IMR-90 (cell line): ENCODE results near the gene PLCB4. TPM values are rescaled to one million over a fixed set of nuclear protein-coding genes. Genes with fewer than 3 reads are reported as not detected.

Source experiments
- ATAC-seq: fragments of 200-7000 bp; cut with Tn5 transposase; 2 replicates; pipeline ENCODE4 v1.9.1; 2020; ENCODE audit warnings: low read depth, mild to moderate bottlenecking, moderate library complexity
- BruUV-seq: library from RNA; stranded (reverse); fragments of 400-500 nt; replicated peaks from 2 replicates; lab custom pipeline; 2021; lab: Mats Ljungman, UMichigan
- CTCF ChIA-PET: fragments of 300-600 bp; formaldehyde crosslinking; extraction: SDS; loops from one replicate; lab custom pipeline; 2021; ENCODE audit warnings: antibody characterized with exemption; lab: Yijun Ruan, JAX
- POLR2A ChIA-PET: fragments of 300-600 bp; sonication (Branson Sonifier 250); formaldehyde crosslinking; loops from one replicate; lab custom pipeline; 2022; ENCODE audit warnings: antibody characterized with exemption; ENCODE audit not compliant: unreplicated experiment; lab: Charles Lee
- DNase-seq: peaks from one replicate; pipeline ENCODE4 v3.0.0; 2013
- H2AFZ ChIP-seq: replicated peaks from 2 replicates; pipeline ENCODE3; 2013; ENCODE audit warnings: low read length, mild to moderate bottlenecking; ENCODE audit not compliant: poor library complexity
- H2AK5ac ChIP-seq: 2 replicates; pipeline ENCODE4 v1.6.1; 2013; ENCODE audit warnings: low read depth, low read length, inconsistent platforms
- H2AK9ac ChIP-seq: replicated peaks from 2 replicates; pipeline ENCODE3; 2013; ENCODE audit warnings: mild to moderate bottlenecking, low read depth, low read length, moderate library complexity; ENCODE audit not compliant: poor library complexity
- H2BK120ac ChIP-seq: 2 replicates; pipeline ENCODE4 v1.6.1; 2013; ENCODE audit warnings: low read depth, low read length, inconsistent platforms
- H2BK15ac ChIP-seq: 3 replicates; pipeline ENCODE4 v1.6.1; 2013; ENCODE audit warnings: low read depth, low read length, inconsistent platforms
- H2BK20ac ChIP-seq: 2 replicates; pipeline ENCODE4 v1.6.1; 2013; ENCODE audit warnings: low read depth, mild to moderate bottlenecking, inconsistent platforms, low read length, moderate library complexity
- H2BK5ac ChIP-seq: 2 replicates; pipeline ENCODE4 v1.6.1; 2013; ENCODE audit warnings: mild to moderate bottlenecking, low read depth, low read length, inconsistent platforms; ENCODE audit not compliant: poor library complexity, severe bottlenecking
- H3K14ac ChIP-seq: replicated peaks from 2 replicates; pipeline ENCODE4 v1.6.1; 2013; ENCODE audit warnings: low read depth, low read length, inconsistent platforms
- H3K18ac ChIP-seq: 2 replicates; pipeline ENCODE4 v1.6.1; 2013; ENCODE audit warnings: low read depth, low read length, control low read depth
- H3K23ac ChIP-seq: 2 replicates; pipeline ENCODE4 v1.6.1; 2013; ENCODE audit warnings: low read depth, low read length, inconsistent platforms
- H3K27ac ChIP-seq: 2 replicates; pipeline ENCODE4 v1.5.1; 2013; ENCODE audit warnings: mild to moderate bottlenecking, control low read depth, low read length; ENCODE audit not compliant: insufficient read depth
- H3K27me3 ChIP-seq: 2 replicates; pipeline ENCODE4 v1.6.1; 2013; ENCODE audit warnings: low read length; ENCODE audit not compliant: control insufficient read depth, insufficient read depth
- H3K36me3 ChIP-seq: 2 replicates; pipeline ENCODE4 v1.6.1; 2013; ENCODE audit warnings: low read length, mixed read lengths; ENCODE audit not compliant: control insufficient read depth, insufficient read depth
- H3K4ac ChIP-seq: 2 replicates; pipeline ENCODE4 v1.6.1; 2013; ENCODE audit warnings: low read depth, low read length, inconsistent platforms
- H3K4me1 ChIP-seq: 2 replicates; pipeline ENCODE4 v1.6.1; 2013; ENCODE audit warnings: low read length, mixed read lengths; ENCODE audit not compliant: control insufficient read depth, insufficient read depth
- H3K4me2 ChIP-seq: 2 replicates; pipeline ENCODE4 v1.6.1; 2013; ENCODE audit warnings: low read depth, mild to moderate bottlenecking, control low read depth, low read length, moderate library complexity
- H3K4me3 ChIP-seq: 2 replicates; pipeline ENCODE4 v1.5.1; 2013; ENCODE audit warnings: low read depth, mild to moderate bottlenecking, control low read depth, low read length, moderate library complexity; ENCODE audit not compliant: insufficient read depth
- H3K56ac ChIP-seq: 2 replicates; pipeline ENCODE4 v1.6.1; 2013; ENCODE audit warnings: low read length, inconsistent platforms; ENCODE audit not compliant: insufficient read depth; ENCODE audit errors: extremely low read depth
- H3K79me1 ChIP-seq, 2 experiments: 2 replicates each; pipeline ENCODE4 v1.6.1; 2013; ENCODE audit warnings: low read length in 2 of 2, inconsistent platforms in 1 of 2, low read depth in 1 of 2
- H3K9ac ChIP-seq: 2 replicates; pipeline ENCODE4 v1.6.1; 2013; ENCODE audit warnings: low read depth, low read length, control low read depth
- H3K9me1 ChIP-seq: 2 replicates; pipeline ENCODE4 v1.6.1; 2013; ENCODE audit warnings: low read length, inconsistent platforms; ENCODE audit not compliant: insufficient read depth
- H3K9me3 ChIP-seq: 2 replicates; pipeline ENCODE4 v1.6.1; 2013; ENCODE audit warnings: low read length; ENCODE audit not compliant: control insufficient read depth, insufficient read depth
- H4K20me1 ChIP-seq: 2 replicates; pipeline ENCODE4 v1.6.1; 2013; ENCODE audit warnings: low read length, inconsistent platforms; ENCODE audit not compliant: insufficient read depth
- H4K5ac ChIP-seq: 2 replicates; pipeline ENCODE4 v1.6.1; 2013; ENCODE audit warnings: mild to moderate bottlenecking, low read depth, low read length, control low read depth
- H4K8ac ChIP-seq, 2 experiments: 2 replicates each; pipeline ENCODE4 v1.6.1; 2013; ENCODE audit warnings: low read depth in 2 of 2, low read length in 2 of 2, control low read depth in 1 of 2, inconsistent platforms in 1 of 2
- H4K91ac ChIP-seq: 2 replicates; pipeline ENCODE4 v1.6.1; 2013; ENCODE audit warnings: low read depth, low read length, inconsistent platforms; ENCODE audit not compliant: insufficient read depth
- CHD1 ChIP-seq: IDR thresholded peaks from 2 replicates; pipeline ENCODE4 v1.6.1; 2012; ENCODE audit warnings: low read depth, low read length, improper control_type of control experiment
- MAFK ChIP-seq: IDR thresholded peaks from 2 replicates; pipeline ENCODE4 v1.6.1; 2012; ENCODE audit warnings: low read depth, low read length, improper control_type of control experiment
- MXI1 ChIP-seq: IDR thresholded peaks from 2 replicates; pipeline ENCODE4 v1.6.1; 2012; ENCODE audit warnings: low read depth, mild to moderate bottlenecking, low read length, moderate library complexity, borderline replicate concordance
- POLR2A ChIP-seq: IDR thresholded peaks from 2 replicates; pipeline ENCODE4 v1.6.1; 2012; ENCODE audit warnings: mild to moderate bottlenecking, low read depth, low read length
- RAD21 ChIP-seq: IDR thresholded peaks from 2 replicates; pipeline ENCODE4 v1.6.1; 2012; ENCODE audit warnings: low read length, improper control_type of control experiment
- RCOR1 ChIP-seq: IDR thresholded peaks from 2 replicates; pipeline ENCODE4 v1.6.1; 2012; ENCODE audit warnings: mild to moderate bottlenecking, low read length, improper control_type of control experiment; ENCODE audit not compliant: insufficient replicate concordance
- RFX5 ChIP-seq: IDR thresholded peaks from 2 replicates; pipeline ENCODE4 v1.8.0; 2012; ENCODE audit warnings: low read depth, mild to moderate bottlenecking, low read length, moderate library complexity
- SMC3 ChIP-seq: fragments of 150-350 bp; IDR thresholded peaks from 2 replicates; pipeline ENCODE4 v1.6.1; 2016; ENCODE audit warnings: low read depth, mild to moderate bottlenecking, antibody characterized with exemption, low read length, moderate library complexity
- WGBS, 2 experiments: methylation state at CpG; one replicate each; pipeline versions ENCODE4 v1.1.5 to v1.1.7; 2013; ENCODE audit warnings: missing lambda C conversion rate in 2 of 2; ENCODE audit not compliant: insufficient read length in 1 of 2; ENCODE audit errors: extremely low coverage in 2 of 2; 5-methylcytosine and 5-hydroxymethylcytosine counted together
- dilution Hi-C: fragments of 300-500 bp; cut with HindIII; formaldehyde crosslinking; loops from one replicate; pipeline ENCODE4 v1.14.3; 2018; ENCODE audit warnings: low sequenced_read_pairs; ENCODE audit not compliant: unreplicated experiment
- in situ Hi-C: fragments of 300-500 bp; cut with MboI; formaldehyde crosslinking; loops from 3 replicates; pipeline ENCODE4 v1.14.3; 2019; ENCODE audit warnings: low sequenced_read_pairs, inconsistent platforms, mixed read lengths
- intact Hi-C: fragments of 100-400 bp; cut with micrococcal nuclease; formaldehyde crosslinking; loops from 2 replicates; pipeline ENCODE4 v1.10.0; 2022
- polyA plus RNA-seq, 3 experiments: library from polyadenylated mRNA; depleted of rRNA; stranded (reverse); fragments of >200 nt; gene quantifications; 2 replicates each; pipeline ENCODE4 v1.2.3, GENCODE V29; 2012; ENCODE audit warnings: low replicate concordance in 1 of 3
- total RNA-seq: library from RNA; depleted of rRNA; stranded (reverse); fragments of >200 nt; gene quantifications from 2 replicates; pipeline ENCODE4 v1.2.3, GENCODE V29; 2012

Gene PLCB4
- total and polyA plus RNA-seq, 2 of the 4 experiments (the other 2 are of a cell fraction): 12.5 to 24.0 TPM

DNA sequence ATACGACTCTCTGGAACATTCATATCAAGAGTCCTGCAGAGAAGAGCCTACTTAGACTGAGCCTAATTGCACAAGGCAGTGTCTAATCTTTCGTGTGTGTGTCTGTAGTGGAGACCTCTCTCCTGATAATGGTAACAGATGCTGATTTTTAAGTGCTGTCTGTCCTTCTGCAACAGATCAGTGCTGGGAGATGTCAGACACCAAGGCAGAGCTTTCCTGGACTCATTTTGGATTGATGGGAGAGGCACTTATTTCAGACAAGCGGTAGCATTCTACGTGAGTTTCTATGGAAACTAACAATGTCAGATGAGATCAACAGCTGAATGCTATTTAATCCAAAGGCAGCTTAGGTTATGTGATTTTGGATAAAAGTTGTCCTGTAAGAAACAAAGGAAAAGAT, 167.6 kb downstream of the PLCB4 start:
- DNase-seq (no peak), ATAC-seq (no peak)
- no peak overlapping the region for H3K4ac ChIP-seq
- peaks cover 11% of the 10 kb centered on the region for H3K9me1 ChIP-seq
- in situ Hi-C loops: no loop called here
- H3K27ac ChIP-seq: no peak overlapping the region
- H3K4me2 ChIP-seq: no peak overlapping the region
- H2AFZ ChIP-seq: no peak overlapping the region
- H3K56ac ChIP-seq: no peak overlapping the region
- H2AK9ac ChIP-seq: no peak overlapping the region
- peaks cover 19% of the 10 kb centered on the region; the same call in 1 of the 2 replicates for H4K20me1 ChIP-seq
- ChIA-PET POLR2A (no interaction called here), CTCF (no interaction called here)
- no peak overlapping the region for H3K23ac ChIP-seq
- no peak overlapping the region for H3K18ac ChIP-seq
- H3K4me1 ChIP-seq: peaks cover 2% of the 10 kb centered on the region
- H2BK120ac ChIP-seq: no peak overlapping the region
- H2BK5ac ChIP-seq: no peak overlapping the region
- H3K36me3 ChIP-seq: no peaks in the 10 kb centered on the region; the same call in 1 of the 2 replicates
- TF ChIP-seq MAFK (no peak), RCOR1 (no peak), RFX5 (no peak), CHD1 (no peak), SMC3 (no peak), POLR2A (no peak), MXI1 (no peak), RAD21 (no peak)
- no peaks in the 10 kb centered on the region for H3K27me3 ChIP-seq
- WGBS, 2 experiments: 100% methylated on average over 1 of the region's 4 CpGs; no CpG with 5 or more reads in 1 of the 2 experiments
- no TSS peak for BruUV-seq
- H3K9ac ChIP-seq: no peak overlapping the region
- H3K14ac ChIP-seq: no peak overlapping the region
- no peak overlapping the region for H2AK5ac ChIP-seq
- H4K8ac ChIP-seq: no peak overlapping the region
- H3K79me1 ChIP-seq: peaks cover 24 to 70% of the 10 kb centered on the region in 2 experiments
- H4K91ac ChIP-seq: no peak overlapping the region
- H3K4me3 ChIP-seq: no peak overlapping the region
- no peaks in the 10 kb centered on the region for H3K9me3 ChIP-seq
- intact Hi-C loops: no loop called here
- H4K5ac ChIP-seq: no peak overlapping the region
- no peak overlapping the region for H2BK15ac ChIP-seq
- H2BK20ac ChIP-seq: no peak overlapping the region
- dilution Hi-C loops: no loop called here
